GM23338 (cell line): Measurements from ENCODE around the gene RRAS2. TPM values are rescaled to one million over a fixed set of nuclear protein-coding genes. Genes with fewer than 3 reads are reported as not detected.

Experiments
- CREB1 ChIP-seq: fragments of 250-450 bp; sonication (Bioruptor Pico); IDR thresholded peaks from 2 replicates; pipeline ENCODE4 v1.5.0; 2020; ENCODE audit warnings: low read depth, mild to moderate bottlenecking, moderate library complexity
- EZH2phosphoT487 ChIP-seq: fragments of 200-600 bp; sonication (generic); IDR thresholded peaks from one replicate; pipeline ENCODE4 v1.8.1; 2018; ENCODE audit warnings: antibody characterized with exemption; ENCODE audit not compliant: unreplicated experiment
- POLR2AphosphoS5 ChIP-seq: IDR thresholded peaks from 2 replicates; pipeline ENCODE4 v1.6.1; 2016; ENCODE audit warnings: antibody characterized with exemption, low read depth
- STAT1 ChIP-seq: IDR thresholded peaks from one replicate; pipeline ENCODE4 v1.6.1; 2016; ENCODE audit warnings: antibody characterized with exemption; ENCODE audit not compliant: unreplicated experiment
- ZNF331 ChIP-seq: fragments of 250-450 bp; sonication (Bioruptor Pico); IDR thresholded peaks from 2 replicates; pipeline ENCODE4 v1.5.0; 2020; ENCODE audit warnings: low read depth, mild to moderate bottlenecking, moderate library complexity
- polyA plus RNA-seq: library from polyadenylated mRNA; unstranded; fragments of >200 nt; fragmentation: Nextera tagmentation; extraction: Ambion mirVana; gene quantifications from 2 replicates; pipeline ENCODE4 v1.2.1, GENCODE V29; 2016
- total RNA-seq: library from RNA; depleted of rRNA; stranded (reverse); fragments of >200 nt; shearing (Covaris generic); gene quantifications from 2 replicates; pipeline ENCODE4 v1.2.3, GENCODE V29; 2014
- TF ChIP-seq, protein P1 (sequence below), 2 experiments: fragments of 200-600 bp in 1 of 2; sonication (generic) in 1 of 2; conservative IDR thresholded peaks; 2 replicates each; pipeline versions ENCODE4 v1.5.1 to v1.6.1; 2016 to 2017; ENCODE audit warnings: antibody characterized with exemption in 2 of 2, low read depth in 2 of 2, mild to moderate bottlenecking in 2 of 2, moderate library complexity in 1 of 2
- TF ChIP-seq, protein P2 (sequence below): fragments of 250-450 bp; sonication (Bioruptor Pico); IDR thresholded peaks from 2 replicates; pipeline ENCODE4 v1.5.0; 2020; ENCODE audit warnings: mild to moderate bottlenecking, moderate library complexity

Gene RRAS2
- total and polyA plus RNA-seq, 2 experiments from 2014 or later, result 196 to 293 TPM

- TF ChIP-seq, protein P1, sequence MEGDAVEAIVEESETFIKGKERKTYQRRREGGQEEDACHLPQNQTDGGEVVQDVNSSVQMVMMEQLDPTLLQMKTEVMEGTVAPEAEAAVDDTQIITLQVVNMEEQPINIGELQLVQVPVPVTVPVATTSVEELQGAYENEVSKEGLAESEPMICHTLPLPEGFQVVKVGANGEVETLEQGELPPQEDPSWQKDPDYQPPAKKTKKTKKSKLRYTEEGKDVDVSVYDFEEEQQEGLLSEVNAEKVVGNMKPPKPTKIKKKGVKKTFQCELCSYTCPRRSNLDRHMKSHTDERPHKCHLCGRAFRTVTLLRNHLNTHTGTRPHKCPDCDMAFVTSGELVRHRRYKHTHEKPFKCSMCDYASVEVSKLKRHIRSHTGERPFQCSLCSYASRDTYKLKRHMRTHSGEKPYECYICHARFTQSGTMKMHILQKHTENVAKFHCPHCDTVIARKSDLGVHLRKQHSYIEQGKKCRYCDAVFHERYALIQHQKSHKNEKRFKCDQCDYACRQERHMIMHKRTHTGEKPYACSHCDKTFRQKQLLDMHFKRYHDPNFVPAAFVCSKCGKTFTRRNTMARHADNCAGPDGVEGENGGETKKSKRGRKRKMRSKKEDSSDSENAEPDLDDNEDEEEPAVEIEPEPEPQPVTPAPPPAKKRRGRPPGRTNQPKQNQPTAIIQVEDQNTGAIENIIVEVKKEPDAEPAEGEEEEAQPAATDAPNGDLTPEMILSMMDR (conservative IDR thresholded peaks at IDR 0.05; ENCODE audit: low read depth in 2 of 2), result no peak
- TF ChIP-seq, protein P2, sequence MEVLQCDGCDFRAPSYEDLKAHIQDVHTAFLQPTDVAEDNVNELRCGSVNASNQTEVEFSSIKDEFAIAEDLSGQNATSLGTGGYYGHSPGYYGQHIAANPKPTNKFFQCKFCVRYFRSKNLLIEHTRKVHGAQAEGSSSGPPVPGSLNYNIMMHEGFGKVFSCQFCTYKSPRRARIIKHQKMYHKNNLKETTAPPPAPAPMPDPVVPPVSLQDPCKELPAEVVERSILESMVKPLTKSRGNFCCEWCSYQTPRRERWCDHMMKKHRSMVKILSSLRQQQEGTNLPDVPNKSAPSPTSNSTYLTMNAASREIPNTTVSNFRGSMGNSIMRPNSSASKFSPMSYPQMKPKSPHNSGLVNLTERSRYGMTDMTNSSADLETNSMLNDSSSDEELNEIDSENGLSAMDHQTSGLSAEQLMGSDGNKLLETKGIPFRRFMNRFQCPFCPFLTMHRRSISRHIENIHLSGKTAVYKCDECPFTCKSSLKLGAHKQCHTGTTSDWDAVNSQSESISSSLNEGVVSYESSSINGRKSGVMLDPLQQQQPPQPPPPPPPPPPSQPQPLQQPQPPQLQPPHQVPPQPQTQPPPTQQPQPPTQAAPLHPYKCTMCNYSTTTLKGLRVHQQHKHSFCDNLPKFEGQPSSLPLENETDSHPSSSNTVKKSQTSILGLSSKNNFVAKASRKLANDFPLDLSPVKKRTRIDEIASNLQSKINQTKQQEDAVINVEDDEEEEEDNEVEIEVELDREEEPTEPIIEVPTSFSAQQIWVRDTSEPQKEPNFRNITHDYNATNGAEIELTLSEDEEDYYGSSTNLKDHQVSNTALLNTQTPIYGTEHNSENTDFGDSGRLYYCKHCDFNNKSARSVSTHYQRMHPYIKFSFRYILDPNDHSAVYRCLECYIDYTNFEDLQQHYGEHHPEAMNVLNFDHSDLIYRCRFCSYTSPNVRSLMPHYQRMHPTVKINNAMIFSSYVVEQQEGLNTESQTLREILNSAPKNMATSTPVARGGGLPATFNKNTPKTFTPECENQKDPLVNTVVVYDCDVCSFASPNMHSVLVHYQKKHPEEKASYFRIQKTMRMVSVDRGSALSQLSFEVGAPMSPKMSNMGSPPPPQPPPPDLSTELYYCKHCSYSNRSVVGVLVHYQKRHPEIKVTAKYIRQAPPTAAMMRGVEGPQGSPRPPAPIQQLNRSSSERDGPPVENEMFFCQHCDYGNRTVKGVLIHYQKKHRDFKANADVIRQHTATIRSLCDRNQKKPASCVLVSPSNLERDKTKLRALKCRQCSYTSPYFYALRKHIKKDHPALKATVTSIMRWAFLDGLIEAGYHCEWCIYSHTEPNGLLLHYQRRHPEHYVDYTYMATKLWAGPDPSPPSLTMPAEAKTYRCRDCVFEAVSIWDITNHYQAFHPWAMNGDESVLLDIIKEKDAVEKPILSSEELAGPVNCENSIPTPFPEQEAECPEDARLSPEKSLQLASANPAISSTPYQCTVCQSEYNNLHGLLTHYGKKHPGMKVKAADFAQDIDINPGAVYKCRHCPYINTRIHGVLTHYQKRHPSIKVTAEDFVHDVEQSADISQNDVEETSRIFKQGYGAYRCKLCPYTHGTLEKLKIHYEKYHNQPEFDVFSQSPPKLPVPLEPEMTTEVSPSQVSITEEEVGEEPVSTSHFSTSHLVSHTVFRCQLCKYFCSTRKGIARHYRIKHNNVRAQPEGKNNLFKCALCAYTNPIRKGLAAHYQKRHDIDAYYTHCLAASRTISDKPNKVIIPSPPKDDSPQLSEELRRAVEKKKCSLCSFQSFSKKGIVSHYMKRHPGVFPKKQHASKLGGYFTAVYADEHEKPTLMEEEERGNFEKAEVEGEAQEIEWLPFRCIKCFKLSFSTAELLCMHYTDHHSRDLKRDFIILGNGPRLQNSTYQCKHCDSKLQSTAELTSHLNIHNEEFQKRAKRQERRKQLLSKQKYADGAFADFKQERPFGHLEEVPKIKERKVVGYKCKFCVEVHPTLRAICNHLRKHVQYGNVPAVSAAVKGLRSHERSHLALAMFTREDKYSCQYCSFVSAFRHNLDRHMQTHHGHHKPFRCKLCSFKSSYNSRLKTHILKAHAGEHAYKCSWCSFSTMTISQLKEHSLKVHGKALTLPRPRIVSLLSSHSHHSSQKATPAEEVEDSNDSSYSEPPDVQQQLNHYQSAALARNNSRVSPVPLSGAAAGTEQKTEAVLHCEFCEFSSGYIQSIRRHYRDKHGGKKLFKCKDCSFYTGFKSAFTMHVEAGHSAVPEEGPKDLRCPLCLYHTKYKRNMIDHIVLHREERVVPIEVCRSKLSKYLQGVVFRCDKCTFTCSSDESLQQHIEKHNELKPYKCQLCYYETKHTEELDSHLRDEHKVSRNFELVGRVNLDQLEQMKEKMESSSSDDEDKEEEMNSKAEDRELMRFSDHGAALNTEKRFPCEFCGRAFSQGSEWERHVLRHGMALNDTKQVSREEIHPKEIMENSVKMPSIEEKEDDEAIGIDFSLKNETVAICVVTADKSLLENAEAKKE (CRISPR knock-in tag), result no peak
- no peak for TF ChIP-seq EZH2phosphoT487
- no peak for TF ChIP-seq ZNF331
- TF ChIP-seq POLR2AphosphoS5, result no peak
- TF ChIP-seq CREB1 (CRISPR knock-in tag), result no peak
- TF ChIP-seq STAT1, result no peak
These were observed 48.3 kb downstream of the RRAS2 start (continued) for GRCh38 chr11:14310679-14311078.
